DMS153 treated with DMSO at 0.1 percent for 48 hours (cell line): Measurements from ENCODE around the gene IGFLR1.

Experiments used
- DNase-seq: peaks from one replicate; lab custom pipeline; 2025; ENCODE audit not compliant: unreplicated experiment; lab: John Stamatoyannopoulos, UW

The IGFLR1 gene

GRCh38 chr19:35742121-35742724, at the start of gene IGFLR1:
Gene IGFLR1 (minus strand): TSS chr19:35742452. CDS start chr19:35741180, 1,272 bp downstream.
- DNase-seq, result no peak

- no peak for DNase-seq
Measured at GRCh38 chr19:35791814-35792279, 49.6 kb upstream of the IGFLR1 start.

- no peak for DNase-seq
Measured at GRCh38 chr19:35790981-35791813, 48.9 kb upstream of the IGFLR1 start.

GRCh38 chr19:35789978-35790944, 48.0 kb upstream of the IGFLR1 start:
- no peak for DNase-seq

- no peak for DNase-seq
Measured at GRCh38 chr19:35789195-35789977, 47.1 kb upstream of the IGFLR1 start.

GRCh38 chr19:35788205-35788960, 46.1 kb upstream of the IGFLR1 start:
- DNase-seq, result no peak

- no peak for DNase-seq
Measured at GRCh38 chr19:35787227-35787799, 45.1 kb upstream of the IGFLR1 start.

GRCh38 chr19:35786299-35787160, 44.3 kb upstream of the IGFLR1 start:
- DNase-seq, result no peak

- DNase-seq, result no peak
Measured at GRCh38 chr19:35785339-35785627, 43.0 kb upstream of the IGFLR1 start.

GRCh38 chr19:35784503-35785338, 42.5 kb upstream of the IGFLR1 start:
- no peak for DNase-seq

- no peak for DNase-seq
Measured at GRCh38 chr19:35783469-35784434, 41.5 kb upstream of the IGFLR1 start.

- no peak for DNase-seq
Measured at GRCh38 chr19:35782589-35782988, 40.3 kb upstream of the IGFLR1 start.

GRCh38 chr19:35781650-35782049, 39.4 kb upstream of the IGFLR1 start:
- no peak for DNase-seq

- no peak for DNase-seq
Measured at GRCh38 chr19:35780717-35781116, 38.5 kb upstream of the IGFLR1 start.

GRCh38 chr19:35780058-35780457, 37.8 kb upstream of the IGFLR1 start:
- DNase-seq, result no peak

- DNase-seq, result no peak
Measured at GRCh38 chr19:35779033-35779432, 36.8 kb upstream of the IGFLR1 start.

- DNase-seq, result no peak
Measured at GRCh38 chr19:35777961-35778360, 35.7 kb upstream of the IGFLR1 start.
